ENCODE results near the gene LAMP1. TPM values are rescaled to one million over a fixed set of nuclear protein-coding genes. Genes with fewer than 3 reads are reported as not detected.

The LAMP1 gene
- total RNA-seq, 5 donors from 2014 or later (not counting 1 experiment from before 2014, with no cell fraction given), result 83.6 to 120 (median 112) TPM

DNA sequence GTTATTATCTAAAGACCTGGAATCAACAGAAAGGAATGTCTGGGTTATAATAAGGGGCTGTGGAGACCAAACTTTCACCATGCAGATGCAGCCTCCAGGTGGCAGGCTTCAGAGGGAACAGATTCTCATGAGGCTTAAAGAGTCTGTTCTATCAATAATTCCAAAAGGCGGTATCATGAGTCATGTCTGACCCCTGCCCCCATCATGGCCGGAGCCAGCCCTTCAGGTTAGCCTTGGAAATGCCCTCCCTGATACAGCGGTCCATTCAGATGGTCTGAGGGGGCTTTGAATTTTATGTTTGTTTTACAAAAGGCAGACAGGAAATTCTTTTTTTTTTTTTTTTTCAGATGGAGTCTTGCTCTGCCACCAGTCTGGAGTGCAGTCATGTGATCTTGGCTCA, 21.7 kb upstream of the LAMP1 start:
- no peaks in the 10 kb centered on the region for H3K9me3 ChIP-seq
- ATAC-seq (replicated peaks in 1 of 4), result peak in 3 of 4 experiments; percentile 32 to 74 (median 53)
- Mint-ChIP-seq H3K36me3 (peaks cover 10% of the 10 kb centered on the region), H3K27ac (no peak overlapping the region), H3K9me3 (no peaks in the 10 kb centered on the region), H3K4me3 (no peak overlapping the region), H3K27me3 (peaks cover 0 to 10% of the 10 kb centered on the region in 2 donors), H3K4me1 (peaks cover 0 to 13% (median 7%) of the 10 kb centered on the region in 3 donors)
- no peak overlapping the region for H3K27ac ChIP-seq (ENCODE audit: low read length)
- no peak overlapping the region for H3K4me3 ChIP-seq (ENCODE audit: control insufficient read depth in 1 of 2, extremely low read depth in 1 of 2, low read length in 1 of 2)
- H3K4me1 ChIP-seq (ENCODE audit: control insufficient read depth in 1 of 2, extremely low read depth in 1 of 2, insufficient read depth in 2 of 2, low read length in 2 of 2), result peaks cover 0 to 6% of the 10 kb centered on the region in 2 experiments
- peak in 29 of 35 experiments; percentile 7 to 61 (median 30) for DNase-seq
- peaks cover 0 to 6% of the 10 kb centered on the region in 2 experiments for H3K27me3 ChIP-seq (replicated peaks in 1 of 2; ENCODE audit: control insufficient read depth in 2 of 2, extremely low read depth in 1 of 2, insufficient read depth in 2 of 2, low read length in 1 of 2)
- ChIA-PET CTCF (interaction anchor here in 1 of 2 donors (0.7 kb wide), 1 partner anchor 96 kb away, joined by 5 read pairs; no protein-coding TSS in a partner anchor), POLR2A (interaction anchor here in 1 of 2 donors (0.6 kb wide), 1 partner anchor 132 kb away, joined by 10 read pairs; no protein-coding TSS in a partner anchor)
- WGBS (ENCODE audit: insufficient coverage), result no CpG with 5 or more reads among the region's 3 CpGs
- H3K36me3 ChIP-seq (ENCODE audit: control insufficient read depth in 2 of 2, extremely low read depth in 1 of 2, insufficient read depth in 1 of 2, low read length in 1 of 2), result no peaks in the 10 kb centered on the region

DNA sequence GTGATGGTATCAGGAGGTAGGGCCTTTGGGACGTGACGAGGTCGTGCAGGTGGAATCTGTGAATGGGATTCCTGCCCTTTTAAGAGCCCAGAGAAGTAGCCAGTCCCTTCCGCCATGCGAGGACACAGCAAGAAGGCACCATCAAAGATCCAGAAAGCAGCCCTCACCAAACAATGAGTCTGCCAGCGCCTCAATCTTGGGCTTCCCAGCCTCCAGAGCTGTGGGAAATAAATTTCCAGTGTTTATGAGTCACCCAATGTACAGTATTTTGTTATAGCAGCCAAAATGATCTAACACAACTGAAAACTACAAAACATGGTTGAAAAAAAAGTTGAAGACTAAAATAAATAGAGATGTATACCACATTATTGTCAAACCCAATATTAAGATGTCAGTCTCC, 16.9 kb upstream of the LAMP1 start:
- Mint-ChIP-seq H3K9me3 (no peaks in the 10 kb centered on the region), H3K36me3 (no peaks in the 10 kb centered on the region), H3K27me3 (peaks cover 4 to 11% of the 10 kb centered on the region in 2 donors), H3K27ac (no peak overlapping the region), H3K4me3 (no peak overlapping the region), H3K4me1 (peaks cover 0 to 6% (median 4%) of the 10 kb centered on the region in 3 donors)
- 80% methylated on average over 1 of the region's 6 CpGs for WGBS (ENCODE audit: insufficient coverage)
- Histone ChIP-seq H3K4me3 (ENCODE audit: control insufficient read depth in 1 of 2, extremely low read depth in 1 of 2, low read length in 1 of 2) (no peak overlapping the region), H3K27ac (ENCODE audit: low read length) (no peak overlapping the region), H3K36me3 (ENCODE audit: control insufficient read depth in 2 of 2, extremely low read depth in 1 of 2, insufficient read depth in 1 of 2, low read length in 1 of 2) (no peaks in the 10 kb centered on the region), H3K9me3 (no peaks in the 10 kb centered on the region), H3K27me3 (replicated peaks in 1 of 2; ENCODE audit: control insufficient read depth in 2 of 2, extremely low read depth in 1 of 2, insufficient read depth in 2 of 2, low read length in 1 of 2) (peaks cover 0 to 16% of the 10 kb centered on the region in 2 experiments), H3K4me1 (ENCODE audit: control insufficient read depth in 1 of 2, extremely low read depth in 1 of 2, insufficient read depth in 2 of 2, low read length in 2 of 2) (peaks cover 0 to 6% of the 10 kb centered on the region in 2 experiments)
- ChIA-PET POLR2A (no interaction called here), CTCF (no interaction called here)
- ATAC-seq (replicated peaks in 1 of 4) (no peak), DNase-seq (no peak)

DNA sequence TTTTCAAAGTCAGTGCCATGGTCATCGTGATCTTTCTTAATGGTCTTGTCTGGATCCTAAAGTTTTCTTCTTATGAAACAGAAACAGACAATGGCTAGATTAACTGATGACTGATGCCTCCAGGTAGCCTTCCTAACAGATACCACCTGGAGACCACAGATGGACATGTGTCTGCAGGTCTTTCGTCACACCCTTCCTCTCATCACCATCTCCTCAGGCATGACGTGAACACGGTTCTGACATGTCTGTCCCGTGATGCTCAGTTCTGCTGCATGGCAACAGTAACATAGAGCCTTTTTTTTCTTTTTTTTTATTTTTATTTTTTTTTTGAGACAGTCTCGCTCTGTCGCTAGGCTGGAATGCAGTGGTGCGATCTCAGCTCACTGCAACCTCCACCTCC, 13.1 kb upstream of the LAMP1 start:
- peaks cover 0 to 3% (median 0%) of the 10 kb centered on the region in 3 donors for H3K9me3 Mint-ChIP-seq
- Histone ChIP-seq H3K36me3 (ENCODE audit: control insufficient read depth in 2 of 2, extremely low read depth in 1 of 2, insufficient read depth in 1 of 2, low read length in 1 of 2) (no peaks in the 10 kb centered on the region), H3K27me3 (replicated peaks in 1 of 2; ENCODE audit: control insufficient read depth in 2 of 2, extremely low read depth in 1 of 2, insufficient read depth in 2 of 2, low read length in 1 of 2) (peaks cover 0 to 26% of the 10 kb centered on the region in 2 experiments), H3K4me3 (ENCODE audit: control insufficient read depth in 1 of 2, extremely low read depth in 1 of 2, low read length in 1 of 2) (no peak overlapping the region), H3K27ac (ENCODE audit: low read length) (no peak overlapping the region), H3K4me1 (ENCODE audit: control insufficient read depth in 1 of 2, extremely low read depth in 1 of 2, insufficient read depth in 2 of 2, low read length in 2 of 2) (no peaks in the 10 kb centered on the region), H3K9me3 (no peaks in the 10 kb centered on the region)
- peaks cover 16 to 17% of the 10 kb centered on the region in 2 donors for H3K27me3 Mint-ChIP-seq
- no peak overlapping the region for H3K27ac Mint-ChIP-seq
- 82% methylated on average over 4 of the region's 8 CpGs for WGBS (ENCODE audit: insufficient coverage)
- ATAC-seq (replicated peaks in 1 of 4) (no peak), DNase-seq (no peak)
- ChIA-PET POLR2A (no interaction called here), CTCF (no interaction called here)
- H3K4me3 Mint-ChIP-seq, result no peak overlapping the region
- no peaks in the 10 kb centered on the region for H3K4me1 Mint-ChIP-seq
- H3K36me3 Mint-ChIP-seq, result no peaks in the 10 kb centered on the region

DNA sequence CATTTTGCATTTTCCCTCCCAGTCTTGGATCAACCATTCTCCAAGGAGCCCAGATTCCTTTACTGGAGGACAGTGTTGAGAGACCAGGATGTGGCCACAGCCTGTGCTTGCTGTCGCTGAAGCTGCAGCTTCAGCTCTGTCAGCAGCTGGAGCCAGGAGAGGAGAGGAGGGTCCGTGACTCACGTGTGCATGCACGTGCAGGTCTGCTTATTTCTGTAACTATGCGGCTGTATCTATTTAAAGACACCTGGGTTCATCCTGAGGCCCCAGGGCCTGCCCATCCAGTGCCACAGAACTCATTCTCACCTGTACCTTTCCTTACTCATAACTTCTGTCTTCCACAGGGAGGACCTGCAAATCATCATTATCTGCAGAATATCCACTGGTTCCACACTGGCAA, 8.2 kb upstream of the LAMP1 start:
- H3K4me1 Mint-ChIP-seq, result peaks cover 10 to 15% (median 14%) of the 10 kb centered on the region in 3 donors
- CTCF ChIA-PET, result no interaction called here
- ATAC-seq (replicated peaks in 1 of 4) (no peak), DNase-seq (no peak)
- Histone ChIP-seq H3K4me3 (ENCODE audit: control insufficient read depth in 1 of 2, extremely low read depth in 1 of 2, low read length in 1 of 2) (no peak overlapping the region), H3K27me3 (replicated peaks in 1 of 2; ENCODE audit: control insufficient read depth in 2 of 2, extremely low read depth in 1 of 2, insufficient read depth in 2 of 2, low read length in 1 of 2) (peaks cover 3 to 49% of the 10 kb centered on the region in 2 experiments), H3K27ac (ENCODE audit: low read length) (no peak overlapping the region), H3K4me1 (ENCODE audit: control insufficient read depth in 1 of 2, extremely low read depth in 1 of 2, insufficient read depth in 2 of 2, low read length in 2 of 2) (peaks cover 0 to 11% of the 10 kb centered on the region in 2 experiments), H3K9me3 (no peaks in the 10 kb centered on the region), H3K36me3 (ENCODE audit: control insufficient read depth in 2 of 2, extremely low read depth in 1 of 2, insufficient read depth in 1 of 2, low read length in 1 of 2) (no peaks in the 10 kb centered on the region)
- H3K4me3 Mint-ChIP-seq, result no peak overlapping the region
- H3K27ac Mint-ChIP-seq, result no peak overlapping the region
- POLR2A ChIA-PET, result no interaction called here
- peaks cover 0 to 3% (median 0%) of the 10 kb centered on the region in 3 donors for H3K9me3 Mint-ChIP-seq
- H3K36me3 Mint-ChIP-seq, result no peaks in the 10 kb centered on the region
- H3K27me3 Mint-ChIP-seq, result peaks cover 44 to 50% of the 10 kb centered on the region in 2 donors
- WGBS (ENCODE audit: insufficient coverage), result 52% methylated on average over 5 of the region's 5 CpGs

DNA sequence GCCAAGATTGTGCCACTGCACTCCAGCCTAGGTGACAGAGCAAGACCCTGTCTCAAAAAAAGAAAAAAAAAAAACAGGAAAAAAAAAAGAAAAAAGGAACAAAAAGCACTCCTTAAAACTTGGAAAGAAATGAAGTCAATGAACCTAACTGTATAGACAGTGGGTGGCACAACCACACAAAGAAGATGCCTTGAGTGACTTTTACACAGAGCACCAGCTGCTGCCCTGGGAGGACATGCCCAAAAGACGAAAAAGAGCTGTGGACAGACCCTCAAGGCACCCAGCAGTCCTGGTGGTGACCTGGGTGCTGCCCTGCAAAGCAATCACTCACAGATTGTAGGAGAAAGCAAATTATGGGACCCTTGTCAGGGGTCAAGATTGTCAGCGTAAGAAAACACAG, 5.9 kb upstream of the LAMP1 start:
- Mint-ChIP-seq H3K36me3 (no peaks in the 10 kb centered on the region), H3K27me3 (peaks cover 44 to 51% of the 10 kb centered on the region in 2 donors), H3K9me3 (peaks cover 0 to 3% (median 0%) of the 10 kb centered on the region in 3 donors), H3K4me1 (peaks cover 14 to 17% (median 15%) of the 10 kb centered on the region in 3 donors), H3K4me3 (peak overlapping the region in 1 of 3 donors; percentile 37), H3K27ac (no peak overlapping the region)
- Histone ChIP-seq H3K4me3 (ENCODE audit: control insufficient read depth in 1 of 2, extremely low read depth in 1 of 2, low read length in 1 of 2) (no peak overlapping the region), H3K4me1 (ENCODE audit: control insufficient read depth in 1 of 2, extremely low read depth in 1 of 2, insufficient read depth in 2 of 2, low read length in 2 of 2) (peaks cover 0 to 14% of the 10 kb centered on the region in 2 experiments), H3K27me3 (replicated peaks in 1 of 2; ENCODE audit: control insufficient read depth in 2 of 2, extremely low read depth in 1 of 2, insufficient read depth in 2 of 2, low read length in 1 of 2) (peaks cover 3 to 44% of the 10 kb centered on the region in 2 experiments), H3K27ac (ENCODE audit: low read length) (no peak overlapping the region), H3K36me3 (ENCODE audit: control insufficient read depth in 2 of 2, extremely low read depth in 1 of 2, insufficient read depth in 1 of 2, low read length in 1 of 2) (no peaks in the 10 kb centered on the region), H3K9me3 (no peaks in the 10 kb centered on the region)
- POLR2A ChIA-PET, result interaction anchor here in 1 of 2 donors (0.7 kb wide), 1 partner anchor 429 kb away, joined by 4 read pairs; no protein-coding TSS in a partner anchor
- WGBS (ENCODE audit: insufficient coverage), result 83% methylated on average over 1 of the region's 2 CpGs
- DNase-seq, result no peak
- no peak for ATAC-seq (replicated peaks in 1 of 4)
- CTCF ChIA-PET, result interaction anchor here in 1 of 2 donors (0.6 to 0.7 kb wide), 2 partner anchors 46 to 73 kb away, joined by 3 to 4 read pairs; no protein-coding TSS in a partner anchor

DNA sequence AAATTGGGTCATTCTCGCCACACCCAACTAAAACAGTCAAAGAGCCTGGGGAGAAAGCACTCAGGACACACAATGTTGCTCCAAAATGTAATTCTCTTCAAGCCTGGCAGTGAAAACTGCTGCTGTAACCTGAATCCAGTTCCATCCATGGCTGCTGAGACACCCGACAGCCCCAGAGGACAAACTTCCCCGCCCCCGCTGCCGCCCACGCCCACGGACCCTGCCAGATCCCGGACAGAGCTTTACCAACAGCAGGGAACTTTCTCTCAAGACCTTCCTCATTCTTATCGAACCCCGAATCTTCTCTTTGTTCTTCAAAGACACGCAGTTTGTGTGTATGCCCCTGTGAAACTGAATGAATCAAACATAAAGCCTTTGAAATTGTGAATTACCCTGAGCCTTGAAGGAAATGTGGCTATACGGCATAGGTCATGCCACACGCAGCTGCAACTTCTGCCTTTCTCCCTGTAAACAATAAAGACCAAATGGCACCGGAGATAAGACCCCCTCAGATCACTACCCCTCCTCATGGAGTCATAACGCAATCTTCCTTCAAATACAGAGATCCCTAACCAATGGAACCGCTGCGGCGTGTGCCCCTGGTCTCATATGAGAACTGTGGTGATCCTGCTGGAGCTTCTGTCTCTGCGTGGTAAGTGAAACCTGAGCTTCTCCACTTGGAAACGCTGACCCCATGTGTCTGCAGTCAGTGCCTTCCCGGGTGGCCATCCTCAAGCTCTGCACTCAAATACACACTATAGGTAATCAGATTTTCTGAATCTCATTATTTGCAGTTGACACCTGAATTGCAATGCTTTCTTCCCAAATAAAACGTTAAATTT, 4.8 kb upstream of the LAMP1 start:
- WGBS (ENCODE audit: insufficient coverage), result 7% methylated on average over 14 of the region's 22 CpGs
- peaks cover 0 to 3% (median 0%) of the 10 kb centered on the region in 3 donors for H3K9me3 Mint-ChIP-seq
- peaks cover 3% of the 10 kb centered on the region for H3K36me3 Mint-ChIP-seq
- no peak overlapping the region for H3K4me3 ChIP-seq (ENCODE audit: control insufficient read depth in 1 of 2, extremely low read depth in 1 of 2, low read length in 1 of 2)
- POLR2A ChIA-PET, result no interaction called here
- peak overlapping the region in 1 of 2 donors; percentile 41 for H3K27ac Mint-ChIP-seq
- H3K4me3 Mint-ChIP-seq, result peak overlapping the region; percentile 47 to 63 (median 50)
- H3K4me1 ChIP-seq (ENCODE audit: control insufficient read depth in 1 of 2, extremely low read depth in 1 of 2, insufficient read depth in 2 of 2, low read length in 2 of 2), result peaks cover 0 to 21% of the 10 kb centered on the region in 2 experiments
- H3K27me3 ChIP-seq (replicated peaks in 1 of 2; ENCODE audit: control insufficient read depth in 2 of 2, extremely low read depth in 1 of 2, insufficient read depth in 2 of 2, low read length in 1 of 2), result peaks cover 3 to 39% of the 10 kb centered on the region in 2 experiments
- CTCF ChIA-PET, result interaction anchor here in 1 of 2 donors (0.7 kb wide), 2 partner anchors 14 to 85 kb away, joined by 3 to 4 read pairs; no protein-coding TSS in a partner anchor
- peaks cover 19 to 24% (median 23%) of the 10 kb centered on the region in 3 donors for H3K4me1 Mint-ChIP-seq
- DNase-seq (peak in 2 of 35 experiments; percentile 5 to 38), ATAC-seq (replicated peaks in 1 of 4) (peak in 1 of 4 experiments; percentile 13)
- peaks cover 44 to 48% of the 10 kb centered on the region in 2 donors for H3K27me3 Mint-ChIP-seq
- no peaks in the 10 kb centered on the region for H3K9me3 ChIP-seq
- no peak overlapping the region for H3K27ac ChIP-seq (ENCODE audit: low read length)
- H3K36me3 ChIP-seq (ENCODE audit: control insufficient read depth in 2 of 2, extremely low read depth in 1 of 2, insufficient read depth in 1 of 2, low read length in 1 of 2), result no peaks in the 10 kb centered on the region

All from T-cell (primary cell).